GM18526 (cell line): Measurements from ENCODE around the gene CD99L2.

Experiments used
- POLR2A ChIP-seq: IDR thresholded peaks from 3 replicates; pipeline ENCODE4 v1.6.1; 2011; ENCODE audit not compliant: insufficient read length; ENCODE audit errors: extremely low read depth

Gene CD99L2

DNA sequence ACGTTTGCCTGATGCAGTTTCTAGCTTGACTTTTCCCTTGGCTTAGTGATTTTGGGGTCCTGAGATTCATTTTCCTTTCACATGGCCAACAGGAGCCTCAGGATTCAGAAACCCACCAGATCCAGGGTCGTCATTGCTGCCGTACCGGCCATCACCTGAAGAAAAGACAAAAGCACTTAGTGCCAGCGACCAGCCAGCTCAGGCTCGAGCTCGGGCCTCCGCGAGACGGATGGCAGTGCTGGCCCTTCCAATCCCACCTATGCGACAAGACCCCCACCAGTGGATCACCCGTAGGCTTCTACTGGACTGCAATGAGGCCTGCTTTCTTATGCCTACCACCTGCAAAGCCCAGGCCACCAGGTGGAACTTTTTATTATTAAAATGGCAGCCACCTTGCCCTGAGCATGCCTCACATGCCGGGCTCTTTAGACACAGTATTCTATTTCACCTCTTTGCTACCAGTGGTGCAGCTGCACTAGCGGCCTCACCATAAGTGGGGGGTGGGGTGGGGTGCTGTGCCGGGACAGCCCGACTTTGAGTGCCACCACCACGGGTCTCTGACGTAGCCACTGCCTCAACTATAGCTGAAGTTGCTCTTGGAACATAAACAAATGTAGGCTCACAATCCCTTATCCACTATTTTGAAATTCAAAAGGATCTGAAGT is 121.0 kb downstream of the CD99L2 start:
- TF ChIP-seq POLR2A: no peak

DNA sequence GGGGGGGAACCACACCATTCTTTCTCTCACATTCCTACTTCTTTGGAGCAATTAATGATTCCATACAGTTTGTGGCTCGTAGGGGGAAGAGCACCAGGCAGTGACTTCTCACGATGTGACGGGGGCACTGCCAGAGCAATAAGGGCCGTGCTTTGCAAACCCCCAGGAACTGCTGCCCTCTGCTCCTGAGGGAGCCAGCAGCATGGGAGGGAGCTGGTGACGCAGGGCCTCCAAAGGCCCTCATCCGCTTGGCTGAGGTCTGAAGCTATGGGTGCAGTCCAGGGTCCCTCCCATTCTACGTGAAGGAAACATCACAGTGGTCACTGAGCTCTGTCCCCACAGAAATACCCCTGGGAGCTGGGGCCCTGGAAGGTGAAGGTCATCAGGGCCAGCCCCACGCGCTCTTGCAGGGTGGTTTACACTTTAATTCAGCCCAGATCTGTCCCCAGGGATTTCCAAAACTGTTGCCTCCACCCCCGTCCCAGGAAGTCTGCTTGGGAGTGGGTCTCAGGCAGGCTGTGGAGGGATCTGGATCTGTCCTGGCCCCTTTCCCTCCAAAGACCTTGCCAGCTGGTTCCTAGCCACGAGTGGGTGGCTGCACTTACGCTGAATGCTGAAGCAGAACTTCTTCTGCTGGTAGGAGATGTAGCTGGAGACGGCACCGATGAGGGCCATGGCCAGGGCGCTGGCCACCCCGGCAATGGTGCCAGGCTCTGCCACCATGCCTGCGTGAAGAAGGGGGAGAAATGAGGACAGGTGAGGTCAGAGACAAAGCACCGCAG is 122.7 kb downstream of the CD99L2 start:
- no peak for TF ChIP-seq POLR2A

DNA sequence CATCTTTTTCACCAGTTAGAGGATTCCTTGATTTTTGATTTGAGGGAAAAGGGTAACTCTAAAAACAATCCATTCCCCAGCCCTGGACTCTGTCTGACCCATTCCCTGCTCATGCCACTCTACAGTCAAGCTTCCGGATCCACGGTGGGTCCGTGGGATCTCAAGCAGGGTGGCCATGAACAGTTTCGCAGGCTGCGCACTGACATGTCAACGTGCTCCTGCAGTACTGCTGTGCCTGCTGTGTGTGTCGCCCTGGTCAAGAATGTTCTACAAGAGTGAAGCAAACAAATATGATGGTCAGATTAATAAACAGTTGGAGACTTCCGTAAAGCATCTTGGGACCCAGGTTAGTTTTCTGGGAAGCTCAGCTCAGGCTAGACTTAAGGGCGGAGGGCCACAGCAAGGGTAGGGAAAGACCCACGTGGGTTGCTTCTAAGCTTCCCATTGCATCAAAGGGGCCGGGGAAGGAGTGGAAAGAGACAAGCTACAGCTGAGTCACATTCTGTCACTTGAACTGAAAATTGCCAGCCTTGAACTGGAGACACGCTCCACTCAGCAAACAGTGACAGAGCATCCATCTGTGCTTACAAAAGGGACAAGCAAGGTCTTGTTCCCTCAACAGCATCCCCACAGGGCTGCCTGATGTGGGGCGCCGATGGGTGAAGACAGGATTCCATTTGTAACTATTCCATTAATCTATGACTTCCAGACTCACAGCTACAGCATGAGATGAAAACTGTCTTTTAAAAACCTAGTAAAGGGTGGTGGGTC is 123.5 kb downstream of the CD99L2 start:
- TF ChIP-seq POLR2A: no peak

DNA sequence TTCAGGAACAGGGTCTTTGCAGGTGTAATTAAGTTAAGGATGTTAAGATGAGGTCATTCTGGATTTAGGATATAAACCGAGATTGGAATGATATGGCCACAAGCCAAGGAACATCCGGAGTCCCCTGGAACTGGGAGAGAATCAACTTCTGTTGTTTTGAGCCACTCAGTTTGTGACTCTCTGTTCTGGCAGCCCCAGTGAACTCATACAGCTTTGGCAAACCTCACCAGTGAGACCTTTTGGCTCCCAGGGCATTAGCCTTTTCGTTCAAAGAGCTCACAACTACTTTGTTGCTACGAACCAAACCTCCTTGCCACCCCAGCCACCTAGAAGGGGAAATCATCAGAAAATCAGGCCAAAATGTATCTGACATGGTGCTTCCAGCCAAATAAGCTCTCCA is 124.8 kb downstream of the CD99L2 start:
- TF ChIP-seq POLR2A: no peak

DNA sequence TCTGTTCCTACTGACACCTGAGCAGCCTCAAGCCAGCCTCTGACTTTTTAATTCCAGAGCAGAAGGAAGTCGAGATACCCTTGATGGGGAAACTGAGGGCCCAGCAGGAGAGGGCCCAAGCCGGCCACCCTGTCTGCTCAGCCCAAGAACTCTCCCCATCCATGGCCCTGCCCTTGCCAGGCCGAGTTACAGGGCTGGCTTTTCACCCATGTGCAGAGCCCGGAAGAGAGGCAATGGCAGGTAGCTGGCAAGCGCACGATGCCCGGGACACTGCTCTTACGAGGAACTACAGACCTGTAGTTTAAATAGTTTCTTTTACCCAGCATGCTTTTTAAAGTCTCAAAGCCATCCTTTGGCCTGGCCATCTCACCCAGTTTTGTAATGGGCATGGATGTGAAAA is 125.4 kb downstream of the CD99L2 start:
- TF ChIP-seq POLR2A: no peak

DNA sequence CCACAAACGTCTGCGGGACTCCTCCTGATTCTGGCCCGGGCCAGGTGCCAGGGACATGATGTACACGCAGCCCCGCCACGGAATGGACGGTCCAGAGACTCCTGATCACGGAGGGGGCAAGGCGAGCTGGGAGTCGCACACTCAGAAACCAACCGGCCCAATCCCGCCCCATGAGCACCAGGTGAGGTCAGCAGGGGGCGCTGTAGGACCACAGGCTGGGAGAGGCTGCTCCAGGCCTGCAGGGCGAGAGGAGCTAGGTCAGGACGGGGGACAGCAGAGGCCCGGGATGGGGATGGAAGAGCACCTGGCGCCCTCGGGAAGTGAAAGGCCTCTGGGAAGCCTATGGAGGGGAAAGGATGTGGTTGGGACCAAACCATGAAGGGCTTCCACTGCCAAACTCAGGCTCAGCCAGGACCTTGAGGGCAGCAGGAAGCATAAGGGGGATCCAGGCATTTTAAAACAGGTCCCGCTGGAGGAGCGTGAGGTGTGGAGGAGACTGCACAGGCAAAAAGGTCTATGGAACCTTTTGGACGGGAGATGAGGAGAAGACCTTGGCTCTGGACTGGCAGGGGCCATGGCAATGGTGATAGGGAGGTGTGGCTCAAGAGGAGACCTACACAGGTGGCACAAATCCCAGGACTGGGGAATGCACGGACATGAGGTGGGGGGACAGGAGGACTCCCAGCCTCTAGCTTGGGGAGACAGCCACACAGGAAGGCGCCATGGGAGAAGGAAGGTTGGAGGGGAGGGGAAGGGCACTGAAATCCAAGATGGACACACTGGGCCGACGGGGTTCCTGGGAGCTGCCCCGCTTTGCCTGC is 126.1 kb downstream of the CD99L2 start:
- no peak for TF ChIP-seq POLR2A

DNA sequence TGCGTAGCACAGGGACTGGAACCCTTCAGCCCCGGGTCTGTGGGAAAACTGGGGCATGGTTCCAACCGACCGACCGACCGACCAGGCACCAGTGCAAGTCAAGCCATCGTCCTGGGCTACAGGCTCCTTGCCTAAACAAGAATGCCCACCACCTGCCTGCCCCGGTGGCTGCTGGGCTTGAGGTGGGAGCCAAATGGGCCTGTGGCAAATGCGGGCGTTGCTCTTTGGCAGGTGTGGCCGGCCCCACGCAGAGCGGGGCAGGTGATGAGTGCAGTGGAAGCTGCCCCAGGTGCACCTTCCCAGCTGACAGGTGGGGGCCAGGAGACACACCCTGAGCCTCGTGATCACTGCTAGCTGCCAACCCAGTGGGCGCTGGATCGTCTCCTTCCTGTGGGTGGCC is 127.4 kb downstream of the CD99L2 start:
- TF ChIP-seq POLR2A: no peak

DNA sequence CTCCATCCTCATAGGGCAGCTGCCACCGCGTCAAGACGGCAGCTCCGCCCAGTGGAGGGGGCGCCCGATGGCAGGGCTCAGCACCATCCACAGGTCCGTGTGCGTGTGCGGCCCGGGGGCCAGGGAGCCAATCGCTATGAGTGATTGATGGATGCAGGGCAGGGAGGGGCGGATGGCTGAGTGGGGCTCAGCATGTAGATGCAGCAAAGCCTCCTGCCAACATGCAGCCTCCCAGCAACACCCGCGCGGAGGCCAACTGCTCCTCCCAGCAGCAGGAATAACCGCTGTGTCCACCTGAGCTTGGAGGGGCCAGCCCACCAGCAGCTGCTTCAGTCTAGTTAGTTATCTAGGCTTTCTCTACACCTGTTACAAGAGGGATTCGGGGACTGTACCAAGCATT is 127.8 kb downstream of the CD99L2 start:
- TF ChIP-seq POLR2A: no peak

DNA sequence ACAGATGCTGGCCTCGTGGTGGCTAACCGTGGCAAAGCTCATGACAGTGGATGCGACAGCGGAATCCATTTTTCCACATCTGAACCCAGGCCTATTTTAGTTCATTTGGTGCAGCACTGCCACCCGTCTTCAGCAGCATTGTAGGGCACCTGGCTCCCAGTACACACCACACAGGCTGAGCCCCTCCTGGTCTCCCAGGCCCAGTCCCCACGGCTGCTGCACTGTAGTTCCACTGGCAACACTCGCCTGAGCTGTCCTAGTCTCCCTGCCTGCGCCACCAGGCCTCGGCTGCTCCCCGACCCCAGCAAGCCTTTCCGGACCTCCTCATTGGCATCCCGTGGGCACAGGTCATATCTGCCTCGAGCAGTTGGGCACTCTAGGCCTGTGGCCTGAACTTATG is 129.1 kb downstream of the CD99L2 start:
- TF ChIP-seq POLR2A: no peak

DNA sequence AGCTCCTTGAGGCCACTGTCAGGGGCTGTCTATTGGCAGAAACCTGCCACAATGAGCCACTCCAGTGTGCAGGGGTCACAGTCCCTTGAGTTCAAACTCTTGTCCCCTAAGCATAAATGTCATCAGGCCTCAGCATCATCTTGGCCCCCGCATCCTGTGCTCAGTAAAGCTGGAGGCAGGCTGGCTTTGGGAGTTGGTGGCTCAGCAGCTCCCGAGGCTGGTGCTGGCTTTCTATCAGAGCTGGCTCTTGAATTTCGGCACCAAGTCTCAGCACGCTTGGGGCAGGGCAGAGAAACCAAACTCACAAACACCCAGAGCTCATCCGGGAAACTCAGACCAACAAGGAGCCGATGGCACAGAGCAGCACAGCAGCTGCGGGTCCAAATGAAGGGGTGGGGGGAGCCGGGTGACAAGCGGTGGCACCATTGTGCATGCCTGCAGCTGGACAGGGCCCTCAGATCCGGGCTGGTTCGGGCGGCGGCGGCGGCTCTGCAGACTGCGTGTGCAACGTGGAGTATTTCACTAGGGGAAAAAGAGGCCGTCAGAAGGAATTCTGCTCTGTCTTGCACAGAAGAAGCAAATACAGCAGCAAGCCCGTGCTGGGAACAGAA is 129.8 kb downstream of the CD99L2 start:
- no peak for TF ChIP-seq POLR2A

DNA sequence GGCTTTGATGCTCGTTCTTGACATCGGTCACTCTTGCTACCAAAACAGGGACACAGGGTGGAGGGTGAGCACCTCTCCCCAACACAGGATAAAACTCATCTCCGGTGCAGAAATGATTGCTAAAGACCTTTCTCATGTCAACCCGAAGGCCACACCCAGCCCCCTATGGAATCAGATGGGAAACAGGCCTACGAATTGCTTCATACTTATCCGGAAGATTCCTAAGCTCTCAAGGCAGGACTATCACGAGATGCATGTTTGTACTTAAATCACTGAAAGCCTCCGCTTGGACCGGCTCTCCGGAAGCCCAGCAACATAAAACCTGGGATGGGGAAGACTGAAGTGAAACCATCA is 130.4 kb downstream of the CD99L2 start:
- no peak for TF ChIP-seq POLR2A

DNA sequence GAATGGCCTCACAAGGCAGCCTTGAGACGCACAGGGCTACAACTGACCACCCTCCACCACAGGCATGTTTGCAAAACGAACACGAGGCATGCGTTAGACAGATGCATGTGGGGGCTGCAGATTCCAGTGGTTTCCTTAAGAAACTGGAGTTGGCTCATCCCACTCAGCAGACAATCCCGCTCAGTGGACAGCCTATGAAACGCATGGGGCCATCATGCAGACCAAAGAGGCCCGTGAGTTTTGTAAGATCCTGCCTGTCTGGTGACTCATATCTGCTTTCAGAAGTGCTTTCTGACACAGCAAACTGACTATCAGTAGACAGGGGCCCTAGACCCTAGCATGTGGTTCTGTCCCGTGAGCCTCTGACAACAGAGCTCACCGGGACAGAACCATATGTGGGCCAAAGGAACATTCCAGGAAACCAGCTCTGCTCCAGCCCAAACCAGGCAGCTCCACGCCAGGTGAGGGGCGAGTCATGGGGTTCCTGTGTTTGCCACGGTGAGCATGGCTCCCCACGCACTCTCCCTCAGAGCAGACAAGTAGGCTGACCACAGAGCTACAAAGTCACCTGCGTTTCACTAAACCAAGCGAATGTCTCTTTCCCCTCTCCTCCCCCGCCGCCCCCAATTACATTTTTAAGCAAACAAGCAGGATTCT is 130.9 kb downstream of the CD99L2 start:
- TF ChIP-seq POLR2A: no peak

DNA sequence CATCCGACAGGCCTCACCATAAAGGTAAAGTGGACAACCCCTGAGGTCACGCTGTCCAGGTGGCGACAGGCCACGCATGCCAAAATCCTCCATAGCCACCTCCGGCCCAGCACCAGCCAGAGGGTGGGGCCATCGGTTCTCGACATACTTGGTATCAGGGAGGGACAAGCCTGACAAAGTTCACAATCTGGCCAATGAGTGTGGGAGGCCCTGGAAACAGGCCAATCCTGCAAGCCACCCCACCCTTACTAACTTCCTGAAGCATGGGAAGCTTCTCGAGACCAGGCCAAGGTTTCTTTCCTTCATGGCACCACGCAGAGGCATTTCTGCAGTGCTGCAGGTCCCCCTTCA is 131.4 kb downstream of the CD99L2 start:
- TF ChIP-seq POLR2A: no peak

DNA sequence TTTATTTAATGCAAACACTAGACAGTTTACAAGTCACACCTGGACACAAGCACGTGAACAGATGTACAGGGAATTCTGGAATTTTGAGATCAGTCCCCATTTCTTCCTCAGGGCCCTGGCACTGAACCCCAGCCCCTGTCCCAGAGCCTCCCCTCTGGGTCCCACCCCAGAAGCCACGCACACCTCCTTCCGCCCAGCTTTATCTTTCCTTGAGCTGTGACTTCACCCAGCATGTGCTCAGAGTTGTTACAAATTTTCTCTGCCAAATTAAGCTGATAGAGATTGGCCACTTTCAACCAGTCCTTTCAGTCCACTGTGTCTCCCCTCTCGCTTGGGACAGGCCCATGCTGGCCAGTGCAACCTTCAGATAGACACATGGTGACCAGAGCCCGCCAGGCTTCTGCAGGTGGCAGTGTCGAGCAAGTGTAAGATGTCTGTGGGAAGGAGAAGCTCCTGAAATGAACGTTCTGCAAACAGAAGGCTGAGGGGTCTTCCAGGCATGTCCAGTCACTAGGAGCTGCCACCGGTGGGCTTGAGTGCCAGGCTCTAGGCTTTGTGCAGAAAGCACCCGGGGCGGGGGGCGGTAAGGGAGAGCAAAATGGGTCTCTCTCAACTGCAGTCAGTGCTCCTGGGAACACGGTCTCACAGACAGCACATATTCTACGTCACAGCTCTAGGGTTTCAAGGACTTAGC is 132.0 kb downstream of the CD99L2 start:
- no peak for TF ChIP-seq POLR2A
